Upper lobe of left lung (tissue), 6 donors: ENCODE data around the gene VKORC1. TPM values are rescaled to one million over a fixed set of nuclear protein-coding genes. Genes with fewer than 3 reads are reported as not detected.

Experiments
- ATAC-seq, 2 donors: fragments of 200-7000 bp; cut with Tn5 transposase; one replicate each; pipeline ENCODE4 v1.9.1; 2022; ENCODE audit warnings: mild to moderate bottlenecking in 2 of 2, moderate library complexity in 2 of 2; ENCODE audit not compliant: low FRiP score in 2 of 2
- DNase-seq, 2 donors: peaks; one replicate each; pipeline ENCODE4 v3.0.0-alpha.2; 2019 to 2020
- H3K27ac ChIP-seq, 4 donors: fragments of 200-600 bp; sonication (generic); one replicate each; pipeline ENCODE4 v1.5.1; 2016 to 2019
- H3K27me3 ChIP-seq, 4 donors: fragments of 200-600 bp; sonication (generic); one replicate each; pipeline ENCODE4 v1.5.1; 2017 to 2019
- H3K36me3 ChIP-seq, 4 donors: fragments of 200-600 bp; sonication (generic); one replicate each; pipeline ENCODE4 v1.5.1; 2016 to 2019
- H3K4me1 ChIP-seq, 4 donors: fragments of 200-600 bp; sonication (generic); one replicate each; pipeline ENCODE4 v1.5.1; 2018 to 2019
- H3K4me3 ChIP-seq, 4 donors: fragments of 200-600 bp; sonication (generic); one replicate each; pipeline ENCODE4 v1.5.1; 2017 to 2019; ENCODE audit warnings: mild to moderate bottlenecking in 2 of 4, moderate library complexity in 1 of 4
- H3K9me3 ChIP-seq, 4 donors: fragments of 200-600 bp; sonication (generic); one replicate each; pipeline ENCODE4 v1.5.1; 2018 to 2019
- CTCF ChIP-seq, 6 experiments: fragments of 450-650 bp in 4 of 6; fragments of 200-600 bp in 2 of 6; sonication (generic) in 2 of 6; IDR thresholded peaks; one replicate each; pipeline ENCODE4 v1.5.1; 2016 to 2019; ENCODE audit warnings: antibody characterized with exemption in 6 of 6
- EP300 ChIP-seq, 4 donors: sonication (generic); formaldehyde crosslinking; IDR thresholded peaks; one replicate each; pipeline ENCODE4 v1.5.1; 2017; ENCODE audit warnings: antibody characterized with exemption in 4 of 4, control low read depth in 2 of 4
- POLR2A ChIP-seq, 4 donors: fragments of 450-650 bp; IDR thresholded peaks; one replicate each; pipeline ENCODE4 v1.5.1; 2016 to 2017; ENCODE audit warnings: antibody characterized with exemption in 4 of 4, mild to moderate bottlenecking in 2 of 4
- POLR2AphosphoS5 ChIP-seq, 2 donors: sonication (generic); formaldehyde crosslinking; IDR thresholded peaks; one replicate each; pipeline ENCODE4 v1.5.1; 2017; ENCODE audit warnings: antibody characterized with exemption in 2 of 2
- WGBS, 2 donors: methylation state at CpG; one replicate each; pipeline ENCODE4 v1.1.5; 2017 to 2018; 5-methylcytosine and 5-hydroxymethylcytosine counted together
- total RNA-seq, 6 donors: library from RNA; depleted of rRNA in 4 of 6; stranded (reverse); fragments of >200 nt in 4 of 6; gene quantifications; one replicate each; pipeline versions ENCODE4 v1.1.0 to v1.2.1, GENCODE V29; 2016 to 2021
- donor health status: DM: no; HTN: no; CAD: no; lungs with moderate emphysema.
- donor health status: DM: no; HTN: yes; CAD: no; lungs with severe emphysema.

VKORC1 gene
- total RNA-seq, 6 donors from 2014 or later, result 37.7 to 105 (median 61.4) TPM

GRCh38 chr16:31043352-31043751 is 51.2 kb downstream of the VKORC1 start:
- H3K36me3 ChIP-seq, result peaks cover 9 to 49% (median 38%) of the 10 kb centered on the region in 4 donors
- no peak for TF ChIP-seq POLR2AphosphoS5 (IDR thresholded peaks at IDR 0.05)
- TF ChIP-seq CTCF (IDR thresholded peaks at IDR 0.05), result no peak
- no peak for TF ChIP-seq POLR2A (IDR thresholded peaks at IDR 0.05)
- TF ChIP-seq EP300 (IDR thresholded peaks at IDR 0.05), result no peak
- 100% methylated on average over 1 of the region's 1 CpG for WGBS, 2 donors
- no peaks in the 10 kb centered on the region for H3K27me3 ChIP-seq
- ATAC-seq (no peak), DNase-seq (no peak)
- H3K27ac ChIP-seq, result no peak overlapping the region
- H3K9me3 ChIP-seq, result no peaks in the 10 kb centered on the region
- H3K4me1 ChIP-seq, result no peaks in the 10 kb centered on the region
- H3K4me3 ChIP-seq, result no peak overlapping the region

- no peaks in the 10 kb centered on the region for H3K9me3 ChIP-seq
- H3K27me3 ChIP-seq, result no peaks in the 10 kb centered on the region
- no peak overlapping the region for H3K4me3 ChIP-seq
- no peak for TF ChIP-seq POLR2A (IDR thresholded peaks at IDR 0.05)
- TF ChIP-seq CTCF (IDR thresholded peaks at IDR 0.05), result no peak
- no peak for TF ChIP-seq EP300 (IDR thresholded peaks at IDR 0.05)
- TF ChIP-seq POLR2AphosphoS5 (IDR thresholded peaks at IDR 0.05), result no peak
- peaks cover 9 to 54% (median 43%) of the 10 kb centered on the region in 4 donors for H3K36me3 ChIP-seq
- ATAC-seq (no peak), DNase-seq (no peak)
- H3K4me1 ChIP-seq, result no peaks in the 10 kb centered on the region
- WGBS, 2 donors, result 81 to 97% methylated on average over 2 to 10 of the region's 10 CpGs
- H3K27ac ChIP-seq, result no peak overlapping the region
Measured at GRCh38 chr16:31042866-31043265, 51.7 kb downstream of the VKORC1 start.

Other genes with a start within 250 kb of the VKORC1 start
- gene BCL7C, start 200.7 kb downstream of the VKORC1 start, total RNA-seq, result 10 to 100 TPM; 15.7 to 32.8 (median 28.2) TPM
- gene CTF1, start 198.2 kb downstream of the VKORC1 start, total RNA-seq, result 10 to 100 TPM in 2 of 6 donors, 1 to 10 TPM in 4; 4.2 to 14.5 (median 7.1) TPM
- gene FBXL19, start 171.2 kb downstream of the VKORC1 start, total RNA-seq, result 10 to 100 TPM in 4 of 6 donors, 1 to 10 TPM in 2; 7.3 to 40.9 (median 15.5) TPM
- gene ORAI3, start 145.7 kb downstream of the VKORC1 start, total RNA-seq, result 10 to 100 TPM; 22.2 to 33.9 (median 28.4) TPM
- gene SETD1A, start 137.0 kb downstream of the VKORC1 start, total RNA-seq, result 10 to 100 TPM in 5 of 6 donors, 1 to 10 TPM in 1; 9.1 to 30.4 (median 17.0) TPM
- gene HSD3B7, start 109.6 kb downstream of the VKORC1 start, total RNA-seq, result 10 to 100 TPM; 10.5 to 38.8 (median 21.3) TPM
- 1 to 10 TPM in 2 of 6 donors, under 1 TPM in 4; 0.30 to 2.1 (median 0.51) TPM for gene STX1B, start 84.2 kb downstream of the VKORC1 start, total RNA-seq
- gene STX4, start 61.2 kb downstream of the VKORC1 start, total RNA-seq, result 100 to 1,000 TPM in 3 of 6 donors, 10 to 100 TPM in 3; 44.8 to 168 (median 96.3) TPM
- gene ZNF668, start 20.6 kb downstream of the VKORC1 start, total RNA-seq, result 10 to 100 TPM in 4 of 6 donors, 1 to 10 TPM in 2; 8.4 to 21.0 (median 11.4) TPM
- gene ZNF646, start 20.4 kb downstream of the VKORC1 start, total RNA-seq, result 10 to 100 TPM; 16.7 to 40.9 (median 23.2) TPM
- 1 to 10 TPM in 5 of 6 donors, under 1 TPM in 1; 0.91 to 8.4 (median 3.0) TPM for gene PRSS53, start 5.9 kb downstream of the VKORC1 start, total RNA-seq
- 10 to 100 TPM; 23.2 to 64.4 (median 39.3) TPM for gene BCKDK, start 13.6 kb upstream of the VKORC1 start, total RNA-seq
- gene KAT8, start 22.9 kb upstream of the VKORC1 start, total RNA-seq, result 100 to 1,000 TPM in 1 of 6 donors, 10 to 100 TPM in 5; 73.9 to 144 (median 83.6) TPM
- gene PRSS8, start 40.9 kb upstream of the VKORC1 start, total RNA-seq, result 100 to 1,000 TPM in 3 of 6 donors, 10 to 100 TPM in 3; 59.7 to 155 (median 109) TPM
- gene PRSS36, start 55.3 kb upstream of the VKORC1 start, total RNA-seq, result 10 to 100 TPM in 2 of 6 donors, 1 to 10 TPM in 4; 1.4 to 61.8 (median 5.6) TPM
- gene FUS, start 85.3 kb upstream of the VKORC1 start, total RNA-seq, result 100 to 1,000 TPM in 3 of 6 donors, 10 to 100 TPM in 3; 65.7 to 258 (median 145) TPM
- 100 to 1,000 TPM in 1 of 6 donors, 10 to 100 TPM in 5; 44.0 to 103 (median 83.7) TPM for gene PYCARD, start 108.0 kb upstream of the VKORC1 start, total RNA-seq
- under 1 TPM in 1 of 6 donors, not detected in 5; 0.27 TPM for gene TRIM72, start 119.3 kb upstream of the VKORC1 start, total RNA-seq
- gene PYDC1, start 122.3 kb upstream of the VKORC1 start, total RNA-seq, result not detected
- 10 to 100 TPM; 12.3 to 65.2 (median 40.9) TPM for gene ITGAM, start 165.2 kb upstream of the VKORC1 start, total RNA-seq